ENCODE results near the gene LZTR1. TPM values are rescaled to one million over a fixed set of nuclear protein-coding genes. Genes with fewer than 3 reads are reported as not detected.

Gene LZTR1
- total and polyA plus RNA-seq, 2 of the 4 experiments (the other 2 are of a cell fraction), result 22.8 to 41.3 TPM

- Histone ChIP-seq H2AK5ac (ENCODE audit: low read depth, low read length) (no peak overlapping the region), H4K8ac (ENCODE audit: low read depth in 2 of 2, low read length in 2 of 2) (no peak overlapping the region), H4K5ac (ENCODE audit: low read depth, low read length) (no peak overlapping the region), H3K9me3 (ENCODE audit: control insufficient read depth, insufficient read depth, low read length) (no peaks in the 10 kb centered on the region), H4K91ac (ENCODE audit: insufficient read depth, low read depth, low read length) (no peak overlapping the region), H3K18ac (ENCODE audit: low read depth, low read length) (no peak overlapping the region), H3K4ac (ENCODE audit: low read depth, low read length) (no peak overlapping the region), H3K4me1 (ENCODE audit: control insufficient read depth, insufficient read depth, low read length) (no peaks in the 10 kb centered on the region), H3K4me2 (ENCODE audit: low read depth, low read length) (peak overlapping the region; percentile 59), H2BK15ac (ENCODE audit: low read depth, low read length) (no peak overlapping the region), H3K9me1 (ENCODE audit: insufficient read depth, low read length) (no peaks in the 10 kb centered on the region), H4K20me1 (ENCODE audit: insufficient read depth, low read length) (no peaks in the 10 kb centered on the region; the same call in 1 of the 2 replicates), H3K14ac (replicated peaks; ENCODE audit: low read depth, low read length) (no peak overlapping the region), H3K36me3 (ENCODE audit: control insufficient read depth, insufficient read depth, low read length) (no peaks in the 10 kb centered on the region), H3K27me3 (ENCODE audit: control insufficient read depth, insufficient read depth, low read length) (peaks cover 41% of the 10 kb centered on the region), H3K9ac (ENCODE audit: low read depth, low read length) (no peak overlapping the region), H3K23ac (ENCODE audit: low read depth, low read length) (no peak overlapping the region), H2BK120ac (ENCODE audit: low read depth, low read length) (no peak overlapping the region), H2BK5ac (ENCODE audit: low read depth, low read length, poor library complexity, severe bottlenecking) (no peak overlapping the region), H3K27ac (ENCODE audit: insufficient read depth, low read length) (no peak overlapping the region), H2AFZ (replicated peaks; ENCODE audit: low read length, poor library complexity) (no peak overlapping the region), H3K79me1 (ENCODE audit: low read depth in 1 of 2, low read length in 2 of 2) (no peaks in the 10 kb centered on the region), H3K4me3 (ENCODE audit: insufficient read depth, low read depth, low read length) (no peak overlapping the region), H3K56ac (ENCODE audit: extremely low read depth, insufficient read depth, low read length) (no peak overlapping the region), H2BK20ac (ENCODE audit: low read depth, low read length) (no peak overlapping the region), H2AK9ac (replicated peaks; ENCODE audit: low read depth, low read length, poor library complexity) (no peak overlapping the region)
- POLR2A ChIA-PET (ENCODE audit: unreplicated experiment), result no interaction called here
- CTCF ChIA-PET, result no interaction called here
- no peak for TF ChIP-seq NFE2L2 (IDR thresholded peaks at IDR 0.05; ENCODE audit: low read depth, low read length)
- TF ChIP-seq RAD21 (IDR thresholded peaks at IDR 0.05; ENCODE audit: low read length), result no peak
- TF ChIP-seq ELK1 (IDR thresholded peaks at IDR 0.05; ENCODE audit: borderline replicate concordance, low read depth, low read length), result no peak
- no peak for TF ChIP-seq BHLHE40 (IDR thresholded peaks at IDR 0.05; ENCODE audit: low read depth, low read length)
- TF ChIP-seq CTCF (conservative IDR thresholded peaks at IDR 0.05; ENCODE audit: low read depth, low read length), result no peak
- TF ChIP-seq RFX5 (IDR thresholded peaks at IDR 0.05; ENCODE audit: low read depth, low read length), result no peak
- no peak for TF ChIP-seq POLR2A (IDR thresholded peaks at IDR 0.05; ENCODE audit: low read depth, low read length)
- TF ChIP-seq MAZ (IDR thresholded peaks at IDR 0.05; ENCODE audit: borderline replicate concordance, low read depth, low read length), result no peak
- TF ChIP-seq SMC3 (IDR thresholded peaks at IDR 0.05; ENCODE audit: low read depth, low read length), result no peak
- TF ChIP-seq MXI1 (IDR thresholded peaks at IDR 0.05; ENCODE audit: borderline replicate concordance, low read depth, low read length), result no peak
- dilution Hi-C loops (cut with HindIII; ENCODE audit: low sequenced_read_pairs, unreplicated experiment) (no loop called here), intact Hi-C loops (cut with micrococcal nuclease) (no loop called here), in situ Hi-C loops (cut with MboI; ENCODE audit: low sequenced_read_pairs) (no loop called here)
- no TSS peak for BruUV-seq (replicated peaks)
- no peak for DNase-seq
- no peak; the same call in 1 of the 2 replicates for ATAC-seq (ENCODE audit: low read depth)
- WGBS, 2 experiments (ENCODE audit: extremely low coverage in 2 of 2, insufficient read length in 1 of 2), result 100% methylated on average over 1 of the region's 6 CpGs; no CpG with 5 or more reads in 1 of the 2 experiments
These were observed 17.9 kb upstream of the LZTR1 start for GRCh38 chr22:20964090-20964798.
